HFF-Myc (cell line): Measurements from ENCODE around the gene MVB12A.

Experiments
- DNase-seq: peaks from one replicate; pipeline ENCODE4 v3.0.0-alpha.2; 2011; ENCODE audit warnings: low read depth; ENCODE audit errors: extremely low read depth
- H3K4me3 ChIP-seq: replicated peaks from 2 replicates; pipeline ENCODE4 v1.5.1; 2011; ENCODE audit warnings: low read depth, mild to moderate bottlenecking, control low read depth, low read length
- CTCF ChIP-seq: IDR thresholded peaks from 2 replicates; pipeline ENCODE4 v1.5.1; 2012; ENCODE audit warnings: mild to moderate bottlenecking, low read depth, low read length, control low read depth; ENCODE audit errors: missing control alignments

Gene MVB12A

DNA sequence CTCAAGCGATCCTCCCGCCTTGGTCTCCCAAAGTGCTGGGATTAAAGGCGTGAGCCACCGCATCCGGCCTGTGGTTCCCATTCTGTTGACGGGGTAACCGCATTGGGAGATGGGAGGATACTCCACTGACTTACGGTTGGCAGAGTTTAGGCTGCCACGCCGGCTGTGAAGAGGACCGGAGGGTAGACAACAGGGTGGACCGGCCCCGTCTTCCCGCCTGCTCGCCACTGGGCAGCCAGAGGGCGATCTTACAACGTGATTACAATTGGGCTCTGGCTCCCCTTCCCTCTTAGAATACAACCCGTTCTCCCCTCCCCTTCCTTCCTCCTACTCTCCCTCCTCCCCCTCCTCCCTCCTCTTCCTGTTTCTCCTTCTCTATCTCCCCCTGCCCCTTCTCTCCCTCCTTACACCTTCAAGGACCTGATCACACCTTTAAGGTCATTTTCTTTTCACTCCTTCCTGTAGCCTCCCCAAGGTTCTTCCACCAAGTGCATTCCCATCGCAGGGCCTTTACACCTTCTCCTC lies 24.9 kb upstream of the MVB12A start:
- no peak for DNase-seq
- no peak overlapping the region for H3K4me3 ChIP-seq
- TF ChIP-seq CTCF, result peak; percentile 64

- no peak overlapping the region for H3K4me3 ChIP-seq
- DNase-seq, result no peak
- no peak for TF ChIP-seq CTCF
These were observed 20.8 kb upstream of the MVB12A start for GRCh38 chr19:17398902-17399527.

- no peak overlapping the region for H3K4me3 ChIP-seq
- no peak for TF ChIP-seq CTCF
- DNase-seq, result no peak
These were observed 18.2 kb upstream of the MVB12A start for GRCh38 chr19:17401628-17402027.

DNA sequence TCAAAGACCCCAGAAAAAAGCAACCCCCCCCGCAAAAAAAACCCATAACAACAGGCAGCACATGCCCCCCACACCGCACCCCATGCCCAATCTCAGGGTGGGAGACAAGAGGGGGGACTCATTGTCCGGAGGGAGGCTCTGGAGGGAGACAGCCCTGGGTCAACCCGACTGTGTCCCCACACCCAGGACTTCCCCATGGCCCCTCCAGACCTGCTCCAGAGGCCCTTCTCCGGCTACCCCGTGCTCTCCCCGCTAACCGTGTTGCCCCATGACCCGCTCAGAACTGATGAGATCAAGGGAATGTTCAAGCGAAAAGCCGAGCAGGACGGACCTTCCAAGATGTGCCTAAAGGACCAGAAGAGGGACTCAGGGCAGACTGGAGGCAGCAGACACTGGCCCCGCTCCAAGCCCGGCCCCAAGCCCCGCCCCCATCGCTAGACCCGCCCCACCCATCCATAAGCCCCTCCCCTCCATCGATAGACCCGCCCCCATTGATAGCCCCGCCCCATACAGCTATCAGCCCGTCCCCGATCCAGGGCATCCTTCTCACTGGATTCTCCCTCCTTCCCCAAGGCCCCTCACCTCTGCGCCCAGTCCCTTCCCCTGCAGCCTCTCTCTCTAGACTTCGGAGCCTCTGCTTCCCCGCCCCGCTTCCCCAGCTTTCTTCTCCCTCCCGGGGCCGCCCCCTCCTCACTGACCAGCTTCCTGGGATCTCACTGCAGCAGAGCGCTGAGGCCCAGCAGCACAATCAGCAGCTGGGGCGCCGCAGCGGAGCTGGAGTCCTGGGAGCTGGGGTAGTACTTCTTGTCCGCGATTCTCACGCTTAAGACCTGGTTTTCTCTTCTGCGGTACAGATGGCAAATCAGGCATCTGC lies 16.6 kb upstream of the MVB12A start:
- no peak overlapping the region for H3K4me3 ChIP-seq
- no peak for DNase-seq
- no peak for TF ChIP-seq CTCF

DNA sequence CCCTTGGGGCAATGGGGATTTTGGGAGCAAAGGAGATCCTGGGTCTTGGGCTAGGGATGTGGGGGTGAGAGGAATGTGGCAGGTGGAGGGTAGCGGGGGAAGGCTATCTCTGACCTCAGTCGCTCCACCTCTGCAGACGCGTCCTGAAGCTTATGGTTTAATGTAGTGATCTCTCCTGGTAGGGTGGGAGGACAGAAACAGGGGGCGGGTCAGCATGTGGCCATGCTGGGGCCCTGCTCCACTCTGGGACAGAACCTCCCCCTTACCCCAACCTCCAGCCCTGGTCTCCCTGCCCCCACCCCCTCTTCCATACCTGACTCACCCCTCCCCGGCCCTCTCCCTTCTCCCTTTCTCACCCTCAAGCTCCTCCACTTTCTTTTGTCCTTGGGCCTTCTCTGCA lies 15.8 kb upstream of the MVB12A start:
- H3K4me3 ChIP-seq, result no peak overlapping the region
- no peak for TF ChIP-seq CTCF
- DNase-seq, result no peak

DNA sequence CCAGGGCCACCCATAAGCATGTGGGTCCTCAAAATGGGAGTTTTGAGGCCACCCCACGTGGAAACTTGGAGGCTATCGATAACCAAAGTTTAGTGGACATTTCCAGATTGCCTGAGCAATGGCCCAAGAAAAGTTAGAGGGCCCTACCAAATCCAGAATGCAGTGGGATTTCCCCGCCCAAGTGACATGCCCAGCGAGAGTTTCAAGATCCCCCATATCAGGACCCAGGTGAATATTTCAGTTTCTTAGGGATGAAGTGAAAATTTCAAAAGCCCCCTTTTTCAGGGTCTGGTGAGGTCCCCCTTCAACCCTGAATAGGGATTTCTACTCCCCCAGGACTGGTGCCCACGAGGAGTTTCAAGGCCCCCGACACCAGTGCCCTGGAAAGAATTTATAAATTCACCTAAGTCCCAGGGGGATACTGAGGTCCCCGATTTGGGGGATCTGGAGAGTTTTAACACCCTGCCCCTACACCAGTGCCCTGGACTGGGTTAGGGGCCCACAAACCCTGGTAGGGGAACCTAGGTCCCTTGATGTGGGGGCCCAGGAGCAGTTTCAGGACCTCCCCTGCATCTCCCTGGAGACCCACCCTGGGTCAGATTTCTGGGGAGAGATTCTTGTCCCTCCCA lies 15.1 kb upstream of the MVB12A start:
- DNase-seq, result no peak
- H3K4me3 ChIP-seq, result no peak overlapping the region
- TF ChIP-seq CTCF, result no peak
